Activated CD8-positive, alpha-beta memory T cell treated with anti-CD3 and anti-CD28 coated beads for 36 hours (primary cell): ENCODE results near the gene SOBP. TPM values are rescaled to one million over a fixed set of nuclear protein-coding genes. Genes with fewer than 3 reads are reported as not detected.

Experiments
- CTCF ChIA-PET: fragments of 350-600 bp; sonication (Branson Sonifier 250); formaldehyde crosslinking; loops from one replicate; lab custom pipeline; 2021; ENCODE audit warnings: antibody characterized with exemption; lab: Charles Lee
- POLR2A ChIA-PET: fragments of 350-600 bp; sonication (Branson Sonifier 250); formaldehyde crosslinking; loops from one replicate; lab custom pipeline; 2021; ENCODE audit warnings: antibody characterized with exemption; lab: Charles Lee
- total RNA-seq, 2 experiments: library from RNA; stranded (reverse); gene quantifications; one replicate each; pipeline ENCODE4 v1.2.3, GENCODE V29; 2021

The SOBP gene
- total RNA-seq, 2 experiments from 2014 or later: 1.0 to 1.6 TPM

DNA sequence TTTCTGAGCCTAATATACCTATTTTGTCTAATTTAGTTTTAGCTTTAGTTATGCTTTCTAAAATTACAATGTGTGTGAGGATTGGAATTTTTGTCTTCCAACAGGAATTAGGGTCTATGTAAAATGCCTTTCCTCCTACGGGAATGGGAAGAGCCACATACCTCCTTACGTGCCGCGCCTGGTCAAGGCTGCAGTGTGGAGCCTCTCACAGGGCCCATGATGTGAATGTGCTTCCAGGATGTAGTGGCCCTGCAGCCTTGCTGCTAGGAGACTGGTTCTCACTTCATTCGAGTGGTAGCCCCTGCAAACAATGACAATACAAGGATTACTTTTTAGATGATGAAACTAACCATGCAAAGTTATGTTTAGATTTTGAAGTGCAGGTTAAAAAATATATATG, 110.2 kb downstream of the SOBP start:
- ChIA-PET POLR2A (no interaction called here), CTCF (interaction anchor here (0.6 kb wide), 1 partner anchor 945 kb away, joined by 3 read pairs; no protein-coding TSS in a partner anchor)

DNA sequence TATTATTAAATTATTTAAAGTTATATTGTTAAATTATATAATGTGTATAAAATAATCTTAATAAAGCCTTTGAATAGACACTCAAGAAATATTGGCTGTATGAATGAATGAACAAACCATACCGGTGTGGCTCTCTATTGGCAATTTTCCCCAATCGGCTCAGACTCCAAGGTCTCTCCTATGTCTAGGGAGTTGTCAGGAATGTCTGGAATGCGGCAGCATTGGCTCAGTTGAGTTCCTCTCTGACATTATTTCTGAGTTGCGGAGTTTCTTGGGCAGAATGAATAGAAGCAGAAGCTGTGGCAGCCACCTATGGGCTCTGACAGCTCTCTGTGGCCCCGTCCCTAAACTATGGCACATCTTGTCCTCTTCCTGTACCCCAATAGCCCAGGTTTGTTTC, 111.0 kb downstream of the SOBP start:
- CTCF ChIA-PET: no interaction called here

DNA sequence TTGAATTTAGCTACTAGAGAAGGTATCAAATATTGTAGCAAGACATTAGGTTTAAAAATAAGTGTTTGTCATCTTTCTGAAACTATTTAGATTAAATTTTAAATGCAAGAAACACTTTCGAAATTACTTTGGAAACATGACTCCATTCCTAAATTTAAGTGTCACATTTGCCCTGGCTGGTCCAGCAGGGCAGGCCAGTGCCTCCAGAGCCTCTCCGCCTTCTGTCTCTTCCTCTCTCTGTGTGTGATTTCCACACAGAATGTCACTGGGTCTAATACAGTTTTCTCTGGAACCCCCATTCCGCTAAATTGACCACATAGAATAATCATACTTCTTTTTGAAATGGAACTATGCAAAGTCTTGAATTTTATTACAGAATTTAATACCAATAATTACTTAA, 111.5 kb downstream of the SOBP start:
- ChIA-PET CTCF (no interaction called here), POLR2A (interaction anchor here (0.6 kb wide), 1 partner anchor 353 kb away, joined by 5 read pairs; no protein-coding TSS in a partner anchor)

More for the DNA sequence above, 111.0 kb downstream of the SOBP start:
- POLR2A ChIA-PET: interaction anchor here (0.6 kb wide), 1 partner anchor 352 kb away, joined by 5 read pairs; no protein-coding TSS in a partner anchor

DNA sequence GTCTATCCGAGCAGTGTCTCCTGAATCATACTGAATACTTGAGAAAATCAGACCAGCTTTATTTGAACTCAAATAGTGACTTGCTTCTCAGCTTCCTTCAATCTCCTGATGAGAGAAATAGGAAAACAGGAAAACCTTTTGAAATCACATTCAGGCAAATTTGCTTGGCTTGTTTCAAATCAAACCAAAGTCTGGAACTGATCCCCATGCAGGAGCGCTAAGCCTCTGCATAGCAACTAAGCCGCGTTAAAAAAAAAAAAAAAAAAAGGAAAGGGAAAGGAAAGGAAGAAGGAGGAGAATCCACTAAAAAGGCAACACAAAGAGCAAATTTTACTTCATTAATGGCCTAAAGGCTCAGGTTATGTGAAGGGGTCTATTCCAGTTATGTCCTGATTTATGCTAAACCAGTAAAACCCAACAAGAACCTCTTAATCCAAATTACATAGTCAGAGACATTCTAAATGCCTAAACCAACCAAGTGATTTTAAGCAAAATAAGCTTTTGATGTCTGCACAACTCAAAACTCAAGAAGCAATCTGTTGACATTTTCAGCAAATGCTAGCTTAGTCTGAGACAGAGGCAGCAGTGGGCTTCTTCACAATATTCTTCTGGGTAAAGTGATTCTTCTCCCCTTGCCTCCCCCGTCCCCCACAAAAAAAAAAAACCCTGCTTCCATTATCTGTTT, 112.5 kb downstream of the SOBP start:
- POLR2A ChIA-PET: no interaction called here
- CTCF ChIA-PET: interaction anchor here (0.7 kb wide), 1 partner anchor 638 kb away, joined by 3 read pairs; no protein-coding TSS in a partner anchor

- ChIA-PET CTCF (interaction anchor here (0.6 to 0.7 kb wide), 2 partner anchors 271 to 638 kb away, joined by 3 read pairs; no protein-coding TSS in a partner anchor), POLR2A (no interaction called here)
These were observed 113.1 kb downstream of the SOBP start for GRCh38 chr6:107603006-107603370.

GRCh38 chr6:107604549-107604948, 114.6 kb downstream of the SOBP start:
- ChIA-PET POLR2A (no interaction called here), CTCF (no interaction called here)

- ChIA-PET CTCF (no interaction called here), POLR2A (no interaction called here)
These were observed 116.5 kb downstream of the SOBP start for GRCh38 chr6:107606407-107606806.

- POLR2A ChIA-PET: no interaction called here
- CTCF ChIA-PET: no interaction called here
These were observed 117.2 kb downstream of the SOBP start for GRCh38 chr6:107607116-107607515.

- ChIA-PET POLR2A (no interaction called here), CTCF (no interaction called here)
These were observed 121.3 kb downstream of the SOBP start for GRCh38 chr6:107611094-107611810.

DNA sequence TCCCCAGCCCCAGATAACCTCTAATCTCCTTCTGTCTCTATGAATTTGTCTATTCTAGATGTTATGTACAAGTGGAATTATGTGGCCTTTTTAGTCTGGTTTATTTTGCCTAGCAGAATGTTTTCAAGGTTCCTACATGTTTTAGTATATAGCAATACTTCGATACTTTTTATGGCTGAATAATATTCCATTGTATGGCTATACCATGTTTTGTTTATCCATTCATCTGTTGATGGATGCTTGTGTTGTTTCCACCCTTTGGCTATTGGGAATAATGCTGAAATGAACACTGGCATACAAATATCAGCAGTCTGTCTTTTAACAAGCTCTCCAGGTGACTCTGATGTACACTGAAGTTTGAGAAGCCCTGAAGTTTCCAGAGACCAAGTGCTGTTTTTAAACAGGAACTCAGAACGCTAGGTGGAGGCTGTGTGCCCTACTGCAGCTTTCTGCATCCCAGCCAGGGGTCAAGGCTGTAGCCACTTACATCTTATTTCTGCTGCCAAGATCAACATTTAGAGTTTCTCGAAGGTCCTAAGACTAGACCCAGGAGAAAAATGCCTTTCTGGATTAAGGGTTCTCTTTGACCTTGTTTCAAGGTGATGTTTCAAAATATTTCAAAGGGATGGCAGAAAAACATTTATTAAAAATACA, 123.0 kb downstream of the SOBP start:
- ChIA-PET POLR2A (no interaction called here), CTCF (no interaction called here)

DNA sequence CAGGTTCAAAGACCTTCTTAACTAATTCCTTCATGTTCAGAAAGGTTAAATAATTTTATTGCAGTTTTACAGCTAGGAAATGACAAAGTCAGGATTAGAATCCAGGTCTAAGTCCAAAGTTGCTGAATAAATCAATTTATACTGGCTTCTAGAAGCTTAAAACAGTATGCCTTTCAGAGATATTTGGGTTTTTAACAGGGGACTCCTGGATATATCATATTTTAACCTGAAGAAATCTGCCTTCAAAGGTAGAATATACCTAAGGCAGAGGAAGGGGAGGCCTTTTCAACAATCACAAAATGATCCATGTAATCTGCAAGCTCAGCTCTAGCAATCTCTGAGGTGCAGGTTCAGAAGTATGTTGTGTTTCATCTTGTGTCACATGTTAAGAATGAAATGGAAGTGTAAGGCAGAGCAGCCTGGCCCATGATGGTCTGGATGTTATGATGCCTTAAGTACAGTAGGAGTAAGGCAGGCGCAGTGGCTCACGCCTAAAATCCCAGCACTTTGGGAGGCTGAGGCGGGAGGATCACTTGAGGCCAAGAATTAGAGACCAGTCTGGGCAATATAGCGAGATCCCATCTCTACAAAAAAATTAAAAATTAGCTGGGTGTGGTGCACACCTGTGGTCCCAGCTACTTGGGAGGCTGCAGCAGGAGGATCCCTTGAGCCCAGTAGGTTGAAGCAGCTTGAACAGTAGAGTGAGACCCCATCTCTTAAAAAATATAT, 123.9 kb downstream of the SOBP start:
- ChIA-PET POLR2A (no interaction called here), CTCF (no interaction called here)

GRCh38 chr6:107614828-107615227, 124.9 kb downstream of the SOBP start:
- POLR2A ChIA-PET: no interaction called here

GRCh38 chr6:107616775-107617174, 126.9 kb downstream of the SOBP start:
- ChIA-PET POLR2A (no interaction called here), CTCF (interaction anchor here (0.6 kb wide), 1 partner anchor 1033 kb away, joined by 3 read pairs; no protein-coding TSS in a partner anchor)

More at GRCh38 chr6:107614828-107615227, 124.9 kb downstream of the SOBP start:
- CTCF ChIA-PET: no interaction called here

- POLR2A ChIA-PET: no interaction called here
- CTCF ChIA-PET: interaction anchor here (0.7 kb wide), 1 partner anchor 43 kb away, joined by 5 read pairs; no protein-coding TSS in a partner anchor
These were observed 127.5 kb downstream of the SOBP start for GRCh38 chr6:107617341-107617932.

GRCh38 chr6:107618672-107619071, 128.8 kb downstream of the SOBP start:
- POLR2A ChIA-PET: no interaction called here

DNA sequence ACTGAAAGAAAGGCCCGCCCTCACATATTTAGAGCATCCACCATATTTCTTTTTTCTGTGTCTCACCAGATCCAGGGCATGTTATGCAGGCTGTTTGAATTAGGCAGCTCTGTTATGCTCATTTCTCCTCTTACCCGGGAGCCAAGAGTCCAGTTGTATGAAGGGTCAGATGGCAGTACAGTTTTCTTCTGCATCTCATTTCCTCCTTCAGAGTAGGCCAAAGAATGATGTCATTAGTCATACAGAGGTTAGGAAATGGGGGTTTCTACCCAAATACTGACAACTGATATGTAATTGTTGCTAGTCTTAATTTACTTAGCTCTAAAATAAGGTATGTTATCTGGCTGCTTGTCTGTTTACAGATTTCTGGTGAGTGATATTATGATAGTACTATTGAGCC, 130.8 kb downstream of the SOBP start:
- ChIA-PET CTCF (no interaction called here), POLR2A (no interaction called here)

More at GRCh38 chr6:107618672-107619071, 128.8 kb downstream of the SOBP start:
- CTCF ChIA-PET: no interaction called here

DNA sequence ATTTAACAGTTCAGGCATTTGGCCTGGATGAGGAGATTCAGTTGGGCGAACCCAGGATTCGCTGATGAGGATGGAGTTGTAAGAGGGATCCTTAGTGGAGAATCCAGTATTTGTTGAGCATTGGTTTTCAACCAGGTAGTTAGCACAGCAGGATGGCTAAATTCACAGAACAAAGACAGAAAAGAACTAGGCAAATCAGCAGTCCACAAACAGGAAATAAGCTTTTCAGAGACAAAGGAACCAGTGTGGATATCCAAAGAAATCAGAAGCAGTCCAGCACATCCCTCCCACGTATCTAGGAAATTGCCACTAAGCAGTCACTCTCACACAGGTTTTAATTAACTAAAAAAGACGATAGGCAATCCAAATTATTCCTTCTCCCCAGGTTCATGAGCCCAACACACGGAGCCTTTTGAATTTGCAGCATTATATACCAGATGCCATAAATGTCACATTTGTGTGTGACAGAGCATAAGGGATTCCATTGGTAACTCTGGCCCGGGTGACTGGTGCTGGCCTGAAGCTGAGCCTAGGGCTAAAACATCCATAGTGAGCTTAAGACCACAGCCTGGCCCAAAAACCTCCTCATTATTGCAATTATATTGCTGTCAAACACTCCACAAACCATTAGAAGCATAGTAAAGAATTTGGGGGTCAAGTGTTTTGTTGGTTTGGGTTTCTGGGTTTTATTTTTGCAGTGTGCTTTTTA, 131.5 kb downstream of the SOBP start:
- ChIA-PET CTCF (no interaction called here), POLR2A (no interaction called here)

DNA sequence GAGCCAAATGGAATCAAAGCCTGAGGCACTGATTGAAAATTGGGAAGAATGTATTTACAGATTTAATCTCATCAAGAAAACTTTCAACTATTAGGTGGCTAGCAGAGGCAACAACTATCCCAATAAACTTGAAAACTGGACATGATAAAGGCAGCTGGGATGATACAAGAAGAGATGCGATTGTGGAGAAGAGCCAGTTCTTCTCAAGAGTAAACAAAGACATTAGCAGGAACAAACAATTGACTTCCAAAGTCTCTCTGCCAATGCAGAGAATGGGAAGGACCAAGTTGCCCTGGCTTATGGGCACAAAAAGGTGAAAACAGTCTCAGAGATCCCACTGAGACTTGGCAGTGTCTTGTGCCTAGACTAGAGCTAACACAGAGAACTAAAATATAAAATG, 132.4 kb downstream of the SOBP start:
- CTCF ChIA-PET: no interaction called here
- POLR2A ChIA-PET: no interaction called here
